Measurements from ENCODE around the gene LYRM4.
A peak's percentile ranks its signal among the peaks of the same experiment; 100 is the strongest.

Gene LYRM4

GRCh38 chr6:5287205-5287965, 26.6 kb upstream of the LYRM4 start:
- TF ChIP-seq POLR2AphosphoS5 (IDR thresholded peaks at IDR 0.05; ENCODE audit: low read depth, low read length) (no peak), SIN3A (IDR thresholded peaks at IDR 0.05; ENCODE audit: borderline replicate concordance, insufficient read depth, low read length) (peak; percentile 52; the same call in 1 of the 2 replicates)

- TF ChIP-seq SIN3A (IDR thresholded peaks at IDR 0.05; ENCODE audit: borderline replicate concordance, insufficient read depth, low read length), result no peak
- TF ChIP-seq REST (IDR thresholded peaks at IDR 0.05; ENCODE audit: insufficient read depth in 1 of 2, low read depth in 2 of 2, low read length in 2 of 2), result no peak
- TF ChIP-seq POLR2AphosphoS5 (IDR thresholded peaks at IDR 0.05; ENCODE audit: low read depth, low read length), result no peak
- no peak for TF ChIP-seq FOXP2 (optimal IDR thresholded peaks at IDR 0.05; ENCODE audit: borderline replicate concordance, extremely low read depth, extremely low read length, insufficient read depth)
- TF ChIP-seq TAF1 (IDR thresholded peaks at IDR 0.05; ENCODE audit: borderline replicate concordance, insufficient read depth, low read length), result no peak
Measured at GRCh38 chr6:5286780-5287179, 26.0 kb upstream of the LYRM4 start.

- TF ChIP-seq SIN3A (IDR thresholded peaks at IDR 0.05; ENCODE audit: borderline replicate concordance, insufficient read depth, low read length) (no peak), POLR2AphosphoS5 (IDR thresholded peaks at IDR 0.05; ENCODE audit: low read depth, low read length) (no peak), TAF1 (IDR thresholded peaks at IDR 0.05; ENCODE audit: borderline replicate concordance, insufficient read depth, low read length) (no peak), REST (IDR thresholded peaks at IDR 0.05; ENCODE audit: insufficient read depth in 1 of 2, low read depth in 2 of 2, low read length in 2 of 2) (no peak), FOXP2 (optimal IDR thresholded peaks at IDR 0.05; ENCODE audit: borderline replicate concordance, extremely low read depth, extremely low read length, insufficient read depth) (no peak)
Measured at GRCh38 chr6:5285526-5285925, 24.8 kb upstream of the LYRM4 start.

GRCh38 chr6:5285081-5285480, 24.3 kb upstream of the LYRM4 start:
- no peak for TF ChIP-seq REST (IDR thresholded peaks at IDR 0.05; ENCODE audit: insufficient read depth in 1 of 2, low read depth in 2 of 2, low read length in 2 of 2)
- no peak for TF ChIP-seq POLR2AphosphoS5 (IDR thresholded peaks at IDR 0.05; ENCODE audit: low read depth, low read length)
- no peak for TF ChIP-seq TAF1 (IDR thresholded peaks at IDR 0.05; ENCODE audit: borderline replicate concordance, insufficient read depth, low read length)
- TF ChIP-seq SIN3A (IDR thresholded peaks at IDR 0.05; ENCODE audit: borderline replicate concordance, insufficient read depth, low read length), result no peak

GRCh38 chr6:5282191-5282623, 21.5 kb upstream of the LYRM4 start:
- TF ChIP-seq POLR2AphosphoS5 (IDR thresholded peaks at IDR 0.05; ENCODE audit: low read depth, low read length) (no peak), TAF1 (IDR thresholded peaks at IDR 0.05; ENCODE audit: borderline replicate concordance, insufficient read depth, low read length) (no peak), FOXP2 (optimal IDR thresholded peaks at IDR 0.05; ENCODE audit: borderline replicate concordance, extremely low read depth, extremely low read length, insufficient read depth) (no peak), REST (IDR thresholded peaks at IDR 0.05; ENCODE audit: insufficient read depth in 1 of 2, low read depth in 2 of 2, low read length in 2 of 2) (no peak), SIN3A (IDR thresholded peaks at IDR 0.05; ENCODE audit: borderline replicate concordance, insufficient read depth, low read length) (no peak)
